Spleen (tissue), 7 donors: ENCODE results near the gene ZMIZ1.

Experiments used
- CTCF ChIP-seq, 11 experiments: fragments of 200-600 bp in 7 of 11; fragments of 450-650 bp in 4 of 11; sonication (generic) in 4 of 11; IDR thresholded peaks in 8 of 11; conservative IDR thresholded peaks in 3 of 11; 1 replicate in 7 of 11; 2 replicates in 4 of 11; pipeline versions ENCODE4 v1.4.0 to v1.8.0; 2016 to 2021; ENCODE audit warnings: antibody characterized with exemption in 11 of 11, inconsistent platforms in 4 of 11, mild to moderate bottlenecking in 1 of 11
- POLR2A ChIP-seq, 3 donors: fragments of 450-650 bp; IDR thresholded peaks; one replicate each; pipeline ENCODE4 v1.5.1; 2017; ENCODE audit warnings: antibody characterized with exemption in 3 of 3, mild to moderate bottlenecking in 1 of 3
- donor health status: DM: no; HTN: no; CAD: no; lungs with moderate emphysema.
- donor health status: DM: no; HTN: no; CAD: no.
- donor health status: DM: no; HTN: no; CAD: no.

- TF ChIP-seq CTCF (IDR thresholded peaks at IDR 0.05 in 8 of 11, conservative IDR thresholded peaks at IDR 0.05 in 3 of 11) (no peak), POLR2A (IDR thresholded peaks at IDR 0.05) (no peak)
These were observed 141.1 kb downstream of the ZMIZ1 start for GRCh38 chr10:79209831-79210230.
